ENCODE results near the gene AGPAT2.

- TF ChIP-seq CTCF (IDR thresholded peaks at IDR 0.05 in 4 of 5, conservative IDR thresholded peaks at IDR 0.05 in 1 of 5) (peak in 2 of 5 experiments; percentile 8 to 35), POLR2A (IDR thresholded peaks at IDR 0.05) (no peak)
Observed at GRCh38 chr9:136665111-136665703, 22.1 kb downstream of the AGPAT2 start.
